Activated CD4-positive, alpha-beta memory T cell treated with anti-CD3 and anti-CD28 coated beads for 36 hours (primary cell): ENCODE results near the gene FES. TPM values are rescaled to one million over a fixed set of nuclear protein-coding genes. Genes with fewer than 3 reads are reported as not detected.
"Not testable (repeated sequence)": the region's sequence is repeated elsewhere in the genome, so short reads cannot be mapped to it uniquely, and the experiment has no call there.

Experiments used
- CTCF ChIA-PET: fragments of 350-600 bp; sonication (Branson Sonifier 250); formaldehyde crosslinking; loops from one replicate; lab custom pipeline; 2021; ENCODE audit warnings: antibody characterized with exemption, inconsistent platforms; lab: Charles Lee
- POLR2A ChIA-PET: fragments of 350-600 bp; sonication (Branson Sonifier 250); formaldehyde crosslinking; loops from one replicate; lab custom pipeline; 2021; ENCODE audit warnings: antibody characterized with exemption; lab: Charles Lee
- DNase-seq: peaks from one replicate; pipeline ENCODE4 v3.0.0-alpha.2; 2020
- H3K27ac Mint-ChIP-seq: one replicate; pipeline ENCODE4 v1.8.0; 2021; ENCODE audit warnings: mixed read lengths
- H3K27me3 Mint-ChIP-seq: one replicate; pipeline ENCODE4 v1.8.0; 2021; ENCODE audit warnings: mixed read lengths
- H3K36me3 Mint-ChIP-seq: one replicate; pipeline ENCODE4 v1.8.0; 2021; ENCODE audit warnings: mixed read lengths
- H3K4me1 Mint-ChIP-seq: one replicate; pipeline ENCODE4 v1.8.0; 2021; ENCODE audit warnings: low read depth, mixed read lengths
- H3K4me3 Mint-ChIP-seq: one replicate; pipeline ENCODE4 v1.8.0; 2021; ENCODE audit warnings: mild to moderate bottlenecking, mixed read lengths
- H3K9me3 Mint-ChIP-seq: one replicate; pipeline ENCODE4 v1.8.0; 2021; ENCODE audit warnings: mixed read lengths
- intact Hi-C: fragments of 100-400 bp; cut with micrococcal nuclease; formaldehyde crosslinking; loops from one replicate; pipeline ENCODE4 v1.15.1; 2023
- total RNA-seq, 2 experiments: library from RNA; stranded (reverse); gene quantifications; one replicate each; pipeline ENCODE4 v1.2.3, GENCODE V29; 2021

Gene FES
- total RNA-seq, 2 experiments from 2014 or later, result 18.0 to 21.1 TPM

DNA sequence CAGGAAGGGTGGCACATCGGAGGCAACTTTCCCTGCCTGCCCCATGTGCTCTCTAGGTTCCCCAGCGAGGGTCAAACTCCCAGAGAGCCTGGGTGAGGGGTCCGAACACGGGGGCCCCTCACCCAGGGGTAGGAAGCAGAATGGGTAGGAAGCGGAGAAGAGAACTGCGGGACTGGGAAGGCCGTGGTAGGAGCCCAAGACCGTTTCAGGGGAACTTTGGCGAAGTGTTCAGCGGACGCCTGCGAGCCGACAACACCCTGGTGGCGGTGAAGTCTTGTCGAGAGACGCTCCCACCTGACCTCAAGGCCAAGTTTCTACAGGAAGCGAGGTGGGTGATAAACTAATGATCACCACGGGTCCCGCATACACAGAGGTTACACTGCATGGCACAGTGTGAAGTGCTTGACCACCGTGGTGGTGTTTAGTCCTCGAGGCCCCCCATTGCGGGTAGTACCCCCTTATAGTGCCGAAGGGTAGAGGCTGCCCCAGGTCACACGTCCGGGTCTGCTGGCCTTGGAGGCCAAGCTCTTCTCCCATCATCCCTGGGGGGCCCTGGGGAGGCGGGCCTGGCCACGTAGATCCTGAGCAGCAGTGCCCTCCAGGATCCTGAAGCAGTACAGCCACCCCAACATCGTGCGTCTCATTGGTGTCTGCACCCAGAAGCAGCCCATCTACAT is 8.3 kb downstream of the FES start:
- ChIA-PET CTCF (interaction anchor here (0.7 to 1.5 kb wide), 5 partner anchors 10 to 42 kb away, joined by 3 to 4 read pairs (median 3); partner anchors contain the start of genes HDDC3 and UNC45A), POLR2A (no interaction called here)
- Mint-ChIP-seq H3K27ac (no peak overlapping the region), H3K9me3 (no peaks in the 10 kb centered on the region), H3K27me3 (peaks cover 1% of the 10 kb centered on the region), H3K36me3 (peaks cover 4% of the 10 kb centered on the region), H3K4me1 (no peaks in the 10 kb centered on the region), H3K4me3 (no peak overlapping the region)
- intact Hi-C loops, result no loop called here
- no peak for DNase-seq

DNA sequence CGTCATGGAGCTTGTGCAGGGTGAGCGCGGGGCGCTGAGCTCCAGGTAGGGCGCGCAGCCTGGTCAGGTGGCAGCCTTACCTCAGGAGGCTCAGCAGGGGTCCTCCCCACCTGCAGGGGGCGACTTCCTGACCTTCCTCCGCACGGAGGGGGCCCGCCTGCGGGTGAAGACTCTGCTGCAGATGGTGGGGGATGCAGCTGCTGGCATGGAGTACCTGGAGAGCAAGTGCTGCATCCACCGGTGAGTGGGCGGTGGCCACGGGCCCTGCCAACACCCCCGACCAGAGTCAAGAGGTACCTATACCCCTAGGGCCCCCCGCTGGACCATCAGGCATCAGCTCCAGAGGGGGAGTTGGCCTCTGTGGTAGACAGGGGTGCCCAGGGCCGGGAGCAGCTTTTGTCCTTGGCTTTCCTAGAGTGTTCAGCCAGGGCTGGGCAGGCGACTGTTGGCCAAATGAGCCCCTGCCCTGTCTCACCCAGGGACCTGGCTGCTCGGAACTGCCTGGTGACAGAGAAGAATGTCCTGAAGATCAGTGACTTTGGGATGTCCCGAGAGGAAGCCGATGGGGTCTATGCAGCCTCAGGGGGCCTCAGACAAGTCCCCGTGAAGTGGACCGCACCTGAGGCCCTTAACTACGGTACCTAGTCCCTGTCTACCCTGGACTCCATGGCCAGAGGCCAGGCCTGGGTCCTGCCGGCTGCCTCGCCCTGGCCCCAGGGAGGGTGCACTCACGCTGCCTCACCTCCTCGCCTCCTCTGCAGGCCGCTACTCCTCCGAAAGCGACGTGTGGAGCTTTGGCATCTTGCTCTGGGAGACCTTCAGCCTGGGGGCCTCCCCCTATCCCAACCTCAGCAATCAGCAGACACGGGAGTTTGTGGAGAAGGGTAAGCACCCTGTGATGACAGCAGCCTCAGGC is 9.1 kb downstream of the FES start:
- Mint-ChIP-seq H3K4me1 (no peaks in the 10 kb centered on the region), H3K9me3 (no peaks in the 10 kb centered on the region), H3K27ac (no peak overlapping the region), H3K36me3 (peaks cover 4% of the 10 kb centered on the region), H3K4me3 (no peak overlapping the region), H3K27me3 (no peaks in the 10 kb centered on the region)
- intact Hi-C loops, result no loop called here
- CTCF ChIA-PET, result interaction anchor here (0.7 to 1.5 kb wide), 5 partner anchors 9 to 41 kb away, joined by 3 to 4 read pairs (median 3); partner anchors contain the start of genes HDDC3 and UNC45A
- no peak for DNase-seq
- POLR2A ChIA-PET, result no interaction called here

DNA sequence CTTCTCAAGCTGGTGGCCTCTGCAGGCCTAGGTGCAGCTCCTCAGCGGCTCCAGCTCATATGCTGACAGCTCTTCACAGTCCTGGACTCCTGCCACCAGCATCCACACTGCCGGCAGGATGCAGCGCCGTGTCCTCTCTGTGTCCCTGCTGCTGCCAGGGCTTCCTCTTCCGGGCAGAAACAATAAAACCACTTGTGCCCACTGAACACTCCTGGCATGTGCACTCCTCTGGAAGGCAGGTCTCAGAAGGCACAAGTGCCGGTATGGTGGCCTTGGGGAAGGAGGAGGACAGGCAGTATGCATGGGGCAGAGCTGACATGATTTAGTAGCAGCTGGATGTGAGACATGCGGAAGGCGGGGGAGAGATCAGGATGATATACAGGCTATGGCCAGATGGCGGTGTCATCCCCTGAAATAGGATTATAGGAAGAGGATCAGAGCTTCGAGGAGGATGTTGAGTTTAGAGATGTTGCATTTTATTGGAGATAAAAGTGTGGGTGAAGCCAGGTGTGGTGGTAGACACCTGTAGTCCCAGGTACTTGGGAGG is 11.3 kb downstream of the FES start:
- Mint-ChIP-seq H3K4me3 (no peak overlapping the region), H3K4me1 (no peaks in the 10 kb centered on the region), H3K27ac (no peak overlapping the region), H3K36me3 (peaks cover 4% of the 10 kb centered on the region), H3K27me3 (no peaks in the 10 kb centered on the region), H3K9me3 (no peaks in the 10 kb centered on the region)
- ChIA-PET CTCF (interaction anchor here (1.3 to 2.4 kb wide), 2 partner anchors 10 to 37 kb away, joined by 10 to 17 read pairs; partner anchors contain the start of gene HDDC3), POLR2A (interaction anchor here (0.5 kb wide), 1 partner anchor 280 kb away, joined by 3 read pairs; no protein-coding TSS in a partner anchor)
- intact Hi-C loops, result no loop called here
- DNase-seq, result no peak

DNA sequence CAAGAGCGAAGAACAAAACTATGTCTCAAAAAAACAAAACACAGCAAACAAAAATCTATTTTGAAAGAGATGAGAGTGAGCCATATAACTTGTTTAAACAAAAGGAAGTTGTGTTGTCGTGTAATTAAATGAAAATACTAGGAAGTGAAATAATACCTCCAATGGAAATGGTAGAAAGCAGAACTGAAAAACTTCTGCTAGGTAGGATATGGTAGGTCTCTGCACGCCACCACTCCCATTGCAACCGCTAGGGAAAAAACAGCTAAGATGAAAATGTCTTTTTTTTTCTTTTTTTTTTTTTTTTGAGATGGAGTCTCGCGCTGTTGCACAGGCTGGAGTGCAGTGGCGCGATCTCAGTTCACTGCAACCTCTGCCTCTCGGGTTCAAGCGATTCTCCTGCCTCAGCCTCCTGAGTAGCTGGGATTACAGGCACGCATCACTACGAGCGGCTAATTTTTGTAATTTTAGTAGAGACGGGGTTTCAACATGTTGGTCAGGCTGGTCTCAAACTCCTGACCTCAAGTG is 12.9 kb downstream of the FES start:
- intact Hi-C loops, DNase-seq, H3K27ac Mint-ChIP-seq, H3K36me3 Mint-ChIP-seq, H3K4me3 Mint-ChIP-seq, H3K9me3 Mint-ChIP-seq, H3K27me3 Mint-ChIP-seq, POLR2A ChIA-PET: not testable (repeated sequence)
- H3K4me1 Mint-ChIP-seq, result peaks cover 12% of the 10 kb centered on the region
- CTCF ChIA-PET, result interaction anchor here (1.0 to 1.3 kb wide), 4 partner anchors 11 to 36 kb away, joined by 3 to 8 read pairs (median 5); no protein-coding TSS in a partner anchor

DNA sequence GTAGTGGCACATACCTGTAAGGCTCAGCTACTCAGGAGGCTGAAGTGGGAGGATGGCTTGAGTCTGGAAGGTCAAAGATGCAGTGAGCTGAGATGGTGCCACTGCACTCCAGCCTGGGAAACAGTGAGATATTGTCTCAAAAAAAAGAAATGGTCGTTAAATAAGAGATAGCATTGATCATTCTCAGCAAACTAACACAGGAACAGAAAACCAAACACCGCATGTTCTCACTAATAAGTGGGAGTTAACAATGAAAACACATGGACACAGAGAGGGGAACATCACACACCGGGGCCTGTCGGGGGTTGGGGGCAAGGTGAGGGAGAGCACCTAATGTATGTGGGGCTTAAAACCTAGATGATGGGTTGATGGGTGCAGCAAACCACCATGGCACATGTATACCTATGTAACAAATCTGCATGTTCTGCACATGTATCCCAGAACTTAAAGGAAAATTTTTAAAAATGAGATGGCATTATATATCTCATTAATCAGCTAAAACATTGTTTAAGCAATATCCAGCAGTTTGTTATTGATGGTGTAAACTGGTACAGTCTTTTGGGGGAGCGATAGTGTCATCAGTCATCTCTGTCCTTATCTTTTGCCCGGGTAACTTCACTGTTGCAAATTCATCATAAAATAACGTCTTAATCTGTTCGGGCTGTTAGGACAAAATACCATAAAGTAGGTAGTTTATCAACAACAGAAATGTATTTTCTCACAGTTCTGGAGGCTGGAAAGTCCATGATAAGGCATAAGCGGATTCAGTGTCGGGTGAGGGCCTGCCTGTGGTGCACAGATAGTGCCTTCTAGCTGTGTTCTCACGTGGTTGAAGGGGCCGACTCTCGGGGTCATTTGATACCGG is 17.1 kb downstream of the FES start:
- intact Hi-C loops, result loop anchor here (1.0 to 2.0 kb wide), 3 partner anchors 22 to 53 kb away; partner anchors contain the start of gene RCCD1
- peak overlapping the region; percentile 83 for H3K4me3 Mint-ChIP-seq
- POLR2A ChIA-PET, result interaction anchor here (1.2 to 5.5 kb wide), 4 partner anchors 16 to 83 kb away, joined by 4 to 82 read pairs (median 4); partner anchors contain the start of genes HDDC3 and UNC45A
- peaks cover 25% of the 10 kb centered on the region for H3K4me1 Mint-ChIP-seq
- H3K36me3 Mint-ChIP-seq, result peaks cover 16% of the 10 kb centered on the region
- no peak for DNase-seq
- CTCF ChIA-PET, result interaction anchor here (0.6 to 8.0 kb wide), 10 partner anchors 11 to 582 kb away, joined by 3 to 231 read pairs (median 4); partner anchors contain the start of genes FES, HDDC3 and UNC45A
- H3K27me3 Mint-ChIP-seq, result no peaks in the 10 kb centered on the region
- peak overlapping the region; percentile 88 for H3K27ac Mint-ChIP-seq
- no peaks in the 10 kb centered on the region for H3K9me3 Mint-ChIP-seq

DNA sequence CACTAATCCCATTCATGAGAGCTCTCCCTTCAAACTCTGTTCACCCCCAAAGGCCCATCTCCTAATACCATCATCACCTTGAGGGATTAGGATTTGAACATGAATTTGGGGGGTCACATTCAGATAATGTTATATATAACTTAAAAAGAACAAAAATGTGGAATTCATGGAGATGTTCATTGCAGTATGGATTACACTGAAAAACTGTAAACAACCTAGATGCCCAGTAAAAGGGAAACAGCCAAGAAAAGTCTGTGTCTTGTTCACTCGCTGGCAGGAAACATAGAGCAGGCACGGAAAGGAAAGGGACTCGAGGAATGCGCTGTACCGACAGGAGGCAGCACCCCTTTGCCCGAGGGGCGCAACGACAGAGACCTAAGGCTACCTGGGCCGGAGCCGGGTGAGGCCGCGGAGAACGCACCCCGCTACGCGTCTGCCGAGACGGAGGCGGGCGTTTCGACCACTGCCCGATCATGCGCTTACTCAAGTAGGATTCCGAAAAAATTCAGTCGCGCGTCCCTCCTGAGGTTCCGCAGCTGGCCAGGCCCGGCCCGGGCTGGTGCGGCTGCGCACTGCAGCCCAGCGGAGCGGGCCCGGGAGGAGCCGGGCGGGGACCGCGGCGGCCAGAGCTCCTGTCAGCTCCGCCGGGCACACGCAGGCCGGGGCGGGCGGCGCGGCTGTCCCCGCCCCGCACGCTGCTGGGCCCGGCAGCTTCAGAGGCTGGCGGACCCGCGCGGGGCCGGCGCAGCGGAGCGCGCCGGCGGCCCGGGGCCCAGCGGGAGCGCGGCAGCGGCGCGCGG is 17.9 kb downstream of the FES start:
- H3K9me3 Mint-ChIP-seq, result no peaks in the 10 kb centered on the region
- intact Hi-C loops, result loop anchor here (1.0 to 2.0 kb wide), 3 partner anchors 21 to 53 kb away; partner anchors contain the start of gene RCCD1
- DNase-seq, result peak; percentile 82
- no peaks in the 10 kb centered on the region for H3K27me3 Mint-ChIP-seq
- peak overlapping the region; percentile 88 for H3K27ac Mint-ChIP-seq
- ChIA-PET CTCF (interaction anchor here (0.6 to 8.0 kb wide), 22 partner anchors 9 to 754 kb away, joined by 3 to 231 read pairs (median 3); partner anchors contain the start of genes FES, HDDC3 and UNC45A), POLR2A (interaction anchor here (0.6 to 5.5 kb wide), 13 partner anchors 15 to 669 kb away, joined by 3 to 82 read pairs (median 4); partner anchors contain the start of genes BLM, CIB1, GDPGP1 and HDDC3)
- peaks cover 25% of the 10 kb centered on the region for H3K4me1 Mint-ChIP-seq
- H3K36me3 Mint-ChIP-seq, result peaks cover 24% of the 10 kb centered on the region
- peak overlapping the region; percentile 83 for H3K4me3 Mint-ChIP-seq

DNA sequence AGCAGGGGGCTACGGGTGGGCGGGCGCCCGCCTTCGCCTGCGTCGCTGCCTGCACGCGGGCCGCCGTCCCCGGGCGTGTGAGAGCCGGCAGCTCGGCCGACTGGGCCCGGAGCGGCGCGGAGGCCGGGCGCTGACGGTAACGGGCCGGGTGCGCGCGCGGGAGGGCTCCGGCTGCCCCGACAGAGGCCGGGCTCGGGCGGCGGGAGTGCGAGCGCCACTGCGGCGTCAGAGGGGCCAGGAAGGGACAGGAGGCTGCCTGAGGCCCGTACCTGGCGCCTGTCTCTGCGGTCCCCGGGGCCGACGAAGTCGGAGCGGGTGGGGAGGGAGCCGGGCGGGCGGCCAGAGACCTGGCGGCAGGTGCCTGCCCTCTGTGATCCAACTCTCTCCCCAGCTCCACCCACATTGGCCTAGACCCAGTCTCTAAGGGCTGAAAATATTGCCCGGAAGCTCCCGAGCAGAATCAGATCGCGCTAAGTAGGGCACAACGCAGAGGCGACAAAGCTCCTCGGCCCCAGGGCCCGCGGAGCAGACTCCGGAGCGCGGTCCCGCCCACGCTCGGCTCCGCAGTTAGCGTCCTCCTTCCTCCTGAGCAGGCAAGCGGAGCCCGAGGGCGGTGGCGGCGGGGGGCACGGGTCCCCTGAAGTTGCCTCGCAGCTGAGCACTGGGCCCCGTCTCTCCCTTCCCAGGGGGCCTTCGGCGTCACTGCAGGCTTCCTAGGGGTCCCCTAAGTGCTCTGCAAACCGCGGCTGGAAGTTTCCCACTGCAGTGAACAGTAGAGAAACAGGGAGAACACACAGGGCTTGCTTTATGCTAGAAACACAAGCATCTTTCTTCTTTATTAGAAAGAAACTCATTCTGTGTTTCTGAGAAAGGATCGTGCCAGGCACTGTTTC is 18.8 kb downstream of the FES start, which contains the start of gene MAN2A2:
Gene MAN2A2, plus strand, starts transcription at position 463 of the 893 bp plus-strand sequence. CDS start 906 bp downstream, outside the sequence.
- H3K27ac Mint-ChIP-seq, result peak within 1 kb of the TSS; percentile 88
- no peaks in the 10 kb centered on the region for H3K27me3 Mint-ChIP-seq
- H3K9me3 Mint-ChIP-seq, result no peaks in the 10 kb centered on the region
- ChIA-PET POLR2A (interaction anchor here (0.6 to 5.5 kb wide), 19 partner anchors 16 to 669 kb away, joined by 3 to 82 read pairs (median 4); partner anchors contain the start of genes BLM, CIB1, CRTC3 and GDPGP1), CTCF (interaction anchor here (0.6 to 8.0 kb wide), 19 partner anchors 10 to 755 kb away, joined by 3 to 231 read pairs (median 4); partner anchors contain the start of genes FES, HDDC3 and UNC45A)
- H3K36me3 Mint-ChIP-seq, result peaks cover 32% of the 10 kb centered on the region
- H3K4me3 Mint-ChIP-seq, result peak within 1 kb of the TSS; percentile 83
- DNase-seq, result peak; percentile 86
- peaks cover 25% of the 10 kb centered on the region for H3K4me1 Mint-ChIP-seq
- intact Hi-C loops, result loop anchor here (1.0 to 2.0 kb wide), 3 partner anchors 20 to 52 kb away; partner anchors contain the start of gene RCCD1

DNA sequence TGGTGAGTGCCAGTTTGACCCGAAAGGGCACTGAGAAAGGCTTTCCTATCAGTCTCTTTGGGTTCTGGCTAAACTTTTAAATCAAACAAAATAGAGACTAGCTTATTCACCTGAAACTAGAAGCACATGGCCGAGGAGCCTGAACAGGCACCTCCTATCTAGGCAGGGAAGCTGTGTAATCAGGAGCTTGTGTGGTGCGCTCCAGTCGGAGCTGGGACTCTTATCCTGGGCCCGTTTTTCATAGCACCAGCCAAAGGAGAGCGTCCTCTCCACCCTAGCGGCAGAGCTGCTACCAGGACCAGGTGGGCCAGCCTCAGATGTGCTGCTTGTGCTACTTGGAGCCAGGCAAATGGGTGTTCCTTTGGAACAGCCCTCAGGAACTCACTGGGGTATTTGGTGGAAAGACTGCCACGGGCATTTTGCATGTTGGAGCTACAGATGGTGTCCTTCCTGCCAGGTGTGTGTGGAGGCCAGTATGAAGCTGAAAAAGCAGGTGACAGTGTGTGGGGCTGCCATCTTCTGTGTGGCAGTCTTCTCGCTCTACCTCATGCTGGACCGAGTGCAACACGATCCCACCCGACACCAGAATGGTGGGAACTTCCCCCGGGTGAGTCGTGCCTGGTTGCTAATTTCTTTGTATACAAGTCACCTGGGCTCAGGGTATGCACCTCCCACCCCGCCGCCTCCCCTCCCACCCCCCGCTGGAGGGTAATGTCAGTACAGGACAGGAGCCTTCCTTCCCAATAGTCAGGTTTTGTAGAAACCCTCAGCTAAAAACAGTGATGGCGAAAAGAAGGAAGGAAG is 19.6 kb downstream of the FES start:
- Mint-ChIP-seq H3K4me1 (peaks cover 25% of the 10 kb centered on the region), H3K4me3 (peak overlapping the region; percentile 79), H3K27me3 (no peaks in the 10 kb centered on the region), H3K9me3 (no peaks in the 10 kb centered on the region), H3K27ac (peak overlapping the region; percentile 83), H3K36me3 (peaks cover 32% of the 10 kb centered on the region)
- CTCF ChIA-PET, result interaction anchor here (0.9 to 8.0 kb wide), 10 partner anchors 11 to 542 kb away, joined by 3 to 231 read pairs (median 4); partner anchors contain the start of genes FES, HDDC3 and UNC45A
- intact Hi-C loops, result loop anchor here (2.0 kb wide), 1 partner anchor 51 kb away; the partner anchor contains the start of gene RCCD1
- POLR2A ChIA-PET, result interaction anchor here (0.6 to 5.5 kb wide), 12 partner anchors 19 to 670 kb away, joined by 3 to 82 read pairs (median 6); partner anchors contain the start of genes BLM, CIB1, CRTC3 and GDPGP1
- DNase-seq, result peak; percentile 28
